NCI-H1105 treated with DMSO at 0.1 percent for 48 hours (cell line): Measurements from ENCODE around the gene C16orf92.
A peak's percentile ranks its signal among the peaks of the same experiment; 100 is the strongest.
"Not testable (repeated sequence)": the region's sequence is repeated elsewhere in the genome, so short reads cannot be mapped to it uniquely, and the experiment has no call there.

ENCODE experiments used
- DNase-seq: peaks from one replicate; lab custom pipeline; 2025; lab: John Stamatoyannopoulos, UW

The C16orf92 gene

GRCh38 chr16:30027588-30028437 lies 4.8 kb downstream of the C16orf92 start:
- DNase-seq = no peak

DNA sequence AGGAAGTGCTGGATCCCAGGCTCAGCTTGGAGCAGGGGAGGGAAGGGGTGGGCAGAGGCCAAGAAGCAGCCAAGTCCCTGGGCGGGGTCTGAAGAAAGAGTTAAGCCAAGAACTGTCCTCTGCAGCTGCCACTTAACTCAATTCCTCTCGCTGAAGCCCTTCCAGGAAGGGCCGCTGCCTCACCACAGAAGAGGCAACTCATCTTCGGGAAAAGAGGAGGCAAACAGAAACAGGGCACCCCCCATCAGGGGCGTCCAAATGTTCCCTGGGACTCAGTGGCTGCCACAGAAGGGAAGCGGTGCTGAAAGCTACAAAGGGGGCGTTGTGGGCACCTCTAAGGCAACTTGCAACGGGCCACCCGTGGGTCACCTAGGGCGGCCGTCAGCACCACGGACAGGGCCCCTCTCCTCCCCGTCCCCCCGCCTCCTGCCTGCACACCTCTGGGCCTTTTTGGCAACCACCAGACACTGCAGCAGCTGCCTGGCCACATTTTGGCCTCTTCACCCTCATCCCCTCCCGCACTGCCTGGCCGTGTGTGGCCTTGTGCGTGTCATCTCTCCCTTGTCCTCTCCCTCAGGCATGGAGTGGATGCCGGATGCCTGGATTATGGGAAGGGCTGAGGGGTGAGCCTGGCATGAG lies 5.6 kb downstream of the C16orf92 start:
- DNase-seq = no peak

- DNase-seq = no peak
Measured at GRCh38 chr16:30030011-30030685, 7.2 kb downstream of the C16orf92 start.

DNA sequence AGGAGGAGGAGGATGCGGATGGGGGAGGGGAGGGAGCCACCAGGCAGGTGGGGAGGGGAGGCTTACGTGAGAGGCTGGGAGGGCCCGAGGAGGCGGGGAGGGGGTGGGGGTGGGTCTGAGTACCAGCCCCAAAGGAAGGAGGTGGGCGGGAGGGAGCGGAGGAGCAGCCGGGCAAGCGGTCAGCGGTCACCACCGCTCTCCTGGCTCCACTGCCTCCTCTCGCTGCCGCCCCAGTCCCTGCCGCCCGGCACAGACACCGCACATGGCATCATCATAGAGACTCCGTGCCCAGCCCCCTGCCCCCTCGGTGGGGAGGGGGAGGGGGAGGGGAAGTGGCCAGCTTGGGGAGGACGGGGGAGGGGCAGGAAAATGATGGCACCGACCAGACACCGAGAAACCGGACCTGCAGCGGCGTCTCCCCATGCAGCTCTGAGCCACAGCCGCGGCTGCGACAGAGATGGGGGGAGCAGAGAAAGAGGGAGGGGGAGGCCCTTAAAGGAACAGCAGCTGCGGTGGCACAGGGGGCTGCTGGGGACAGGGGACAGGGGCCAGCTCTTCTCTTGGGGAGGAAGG lies 7.9 kb downstream of the C16orf92 start, which contains the start of gene TLCD3B:
Gene TLCD3B (minus strand): TSS at position 431 of the 573 bp plus-strand sequence. CDS start 744 bp downstream, outside the sequence.
- DNase-seq = peak; percentile 13

DNA sequence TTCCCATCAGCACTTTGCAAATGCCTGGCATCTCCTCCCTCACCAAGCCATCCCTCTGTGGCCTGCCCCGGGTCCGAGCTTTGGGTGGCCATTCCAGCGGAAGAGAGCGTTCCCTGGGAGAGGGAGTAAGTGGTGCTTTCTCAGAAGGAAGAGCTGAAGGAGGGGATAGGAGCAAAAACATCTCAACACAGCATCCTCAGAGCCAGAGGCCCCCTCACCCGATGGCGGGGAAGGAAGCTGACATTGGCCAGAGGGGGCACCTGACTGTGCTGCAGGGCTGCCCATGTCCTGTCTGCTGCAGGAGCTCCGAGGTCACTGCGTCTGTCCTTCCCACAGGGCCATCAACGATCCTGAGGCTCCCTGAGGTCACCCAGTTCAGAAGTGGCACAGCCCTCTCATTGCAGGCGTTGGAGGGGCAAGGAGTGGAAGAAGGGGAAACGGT lies 8.5 kb downstream of the C16orf92 start:
- no peak for DNase-seq

DNA sequence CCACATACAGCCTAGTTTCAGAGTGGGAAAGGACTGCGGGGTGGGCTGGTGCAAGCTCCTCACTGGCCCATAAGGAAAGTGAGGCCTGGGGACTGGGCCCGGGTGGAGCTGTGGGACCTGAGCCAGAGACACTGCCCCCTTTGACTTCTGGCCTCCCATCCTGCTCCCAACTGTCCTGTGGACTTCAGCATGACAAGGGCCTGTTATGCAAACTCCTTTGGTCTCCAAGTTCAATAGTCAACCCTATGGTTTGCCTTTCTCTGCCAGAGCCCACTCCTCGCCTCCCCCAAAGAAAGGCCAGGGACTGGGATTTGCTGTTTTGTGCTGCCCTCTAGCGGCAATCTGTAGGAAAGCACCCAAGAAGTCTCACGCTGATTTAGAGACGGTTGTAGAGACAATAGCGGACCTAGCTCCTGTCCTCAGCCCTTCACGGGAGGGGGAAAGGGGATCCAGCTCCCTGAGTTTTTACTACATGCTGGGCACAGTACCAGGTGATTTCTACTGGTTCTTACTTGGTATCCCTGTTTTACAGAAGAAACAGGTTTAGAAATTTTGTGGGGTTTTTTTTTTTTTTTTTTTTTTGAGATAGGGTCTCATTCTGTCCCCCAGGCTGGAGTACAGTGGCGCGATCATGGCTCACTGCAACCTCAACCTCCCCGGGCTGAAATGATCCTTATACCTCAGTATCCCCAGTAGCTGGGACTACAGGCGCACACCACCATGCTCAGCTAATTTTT lies 9.3 kb downstream of the C16orf92 start:
- peak; percentile 80 for DNase-seq

GRCh38 chr16:30033270-30033669 lies 10.3 kb downstream of the C16orf92 start:
- no peak for DNase-seq

- DNase-seq = no peak
Measured at GRCh38 chr16:30040221-30040620, 17.2 kb downstream of the C16orf92 start.

GRCh38 chr16:30040690-30041089 lies 17.7 kb downstream of the C16orf92 start:
- not testable (repeated sequence) for DNase-seq

DNA sequence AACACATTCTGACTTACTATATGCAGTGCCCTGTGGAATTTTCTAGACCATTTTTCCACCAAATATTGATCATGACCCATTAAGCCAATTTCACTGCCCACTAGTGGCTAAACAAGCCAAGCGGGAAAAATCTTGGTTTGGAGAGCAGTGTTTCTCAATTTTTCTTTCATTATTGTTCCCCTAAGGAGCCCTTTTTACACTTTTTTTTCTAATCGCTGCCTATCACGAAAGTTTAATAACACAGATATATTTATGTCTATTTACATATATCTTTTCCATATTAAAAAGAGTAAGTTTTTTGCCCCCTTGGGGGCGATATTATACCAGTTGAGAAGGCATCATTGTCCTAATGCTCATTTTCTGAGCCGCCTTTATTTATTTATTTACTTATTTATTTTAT lies 18.8 kb downstream of the C16orf92 start:
- DNase-seq = peak; percentile 14

DNA sequence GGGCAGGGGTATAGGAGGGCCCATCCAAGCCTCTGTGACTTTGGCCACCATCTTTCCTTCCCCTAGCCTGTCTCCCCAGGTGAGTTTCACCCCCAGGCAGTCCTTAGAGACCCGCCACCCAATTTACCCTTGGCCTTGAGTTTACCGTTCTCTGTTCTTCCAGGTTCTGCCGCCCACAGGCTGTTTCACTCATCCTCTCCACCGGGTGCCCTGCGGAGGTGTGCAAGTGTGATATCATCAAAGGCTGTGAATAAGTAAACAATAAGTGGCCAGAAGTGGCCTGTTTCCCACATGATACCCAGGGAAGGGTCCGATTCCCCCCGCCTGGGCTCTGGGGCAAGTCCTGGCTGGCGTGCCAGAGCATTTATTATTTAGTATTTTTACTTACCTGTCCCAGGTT lies 23.2 kb downstream of the C16orf92 start:
- no peak for DNase-seq

DNA sequence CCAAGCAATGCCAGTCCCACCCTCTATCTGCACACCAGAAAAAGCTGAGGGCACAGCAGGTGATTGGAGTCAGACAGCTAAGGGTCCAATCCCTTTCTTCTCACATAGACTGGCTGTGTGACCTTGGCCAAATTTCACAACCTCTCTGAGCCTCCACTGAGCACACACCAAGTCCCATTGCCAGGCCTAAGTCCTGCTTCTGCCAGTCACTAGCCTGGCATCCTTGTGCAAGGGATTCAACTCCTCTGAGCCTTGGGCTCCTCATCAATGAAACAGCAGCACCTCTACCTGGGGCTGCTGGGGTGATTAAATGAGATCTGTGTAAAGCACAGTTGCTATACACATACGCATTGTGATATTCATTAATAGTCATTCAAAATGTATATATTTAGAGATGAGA lies 23.6 kb downstream of the C16orf92 start:
- DNase-seq = no peak

DNA sequence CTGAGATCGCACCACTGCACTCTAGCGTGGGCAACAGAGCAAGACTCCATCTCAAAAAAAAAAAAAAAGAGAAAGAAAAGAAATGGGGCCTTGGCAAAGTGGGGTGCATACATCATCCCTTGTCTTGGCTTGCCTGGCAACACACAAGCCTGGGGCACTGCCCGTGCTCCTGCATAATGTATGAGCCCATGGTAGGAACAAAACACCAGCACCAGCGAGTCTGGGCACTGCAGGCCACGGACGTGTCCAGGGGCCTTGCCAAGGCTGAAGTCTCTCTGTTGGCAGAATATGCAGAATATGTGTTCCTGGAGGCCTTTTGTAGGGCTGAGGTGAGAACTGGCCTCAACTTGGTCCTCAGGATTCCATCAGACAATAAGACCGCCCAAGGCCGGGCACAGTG lies 26.9 kb downstream of the C16orf92 start:
- no peak for DNase-seq

DNA sequence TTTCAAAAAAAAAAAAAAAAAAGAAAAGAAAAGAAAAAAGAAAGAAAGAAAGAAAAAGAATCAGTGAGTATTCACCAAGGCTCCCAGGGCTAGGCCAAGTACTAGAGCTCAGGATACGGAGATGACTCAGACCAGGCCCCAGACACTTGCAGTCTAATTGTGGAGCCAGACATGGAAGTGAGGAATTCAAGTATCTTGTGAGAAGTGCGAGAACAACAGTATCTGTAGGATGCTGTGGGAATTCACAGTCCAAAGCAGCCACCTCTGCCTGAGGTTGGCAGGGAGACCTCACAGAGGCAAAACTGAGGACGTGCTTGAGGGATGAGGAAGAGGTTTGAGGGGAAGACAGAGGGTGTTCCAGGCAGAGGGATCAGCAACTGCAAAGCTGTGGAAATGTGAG lies 28.5 kb downstream of the C16orf92 start:
- no peak for DNase-seq

GRCh38 chr16:30052671-30053372 lies 29.8 kb downstream of the C16orf92 start:
- DNase-seq = peak; percentile 91

DNA sequence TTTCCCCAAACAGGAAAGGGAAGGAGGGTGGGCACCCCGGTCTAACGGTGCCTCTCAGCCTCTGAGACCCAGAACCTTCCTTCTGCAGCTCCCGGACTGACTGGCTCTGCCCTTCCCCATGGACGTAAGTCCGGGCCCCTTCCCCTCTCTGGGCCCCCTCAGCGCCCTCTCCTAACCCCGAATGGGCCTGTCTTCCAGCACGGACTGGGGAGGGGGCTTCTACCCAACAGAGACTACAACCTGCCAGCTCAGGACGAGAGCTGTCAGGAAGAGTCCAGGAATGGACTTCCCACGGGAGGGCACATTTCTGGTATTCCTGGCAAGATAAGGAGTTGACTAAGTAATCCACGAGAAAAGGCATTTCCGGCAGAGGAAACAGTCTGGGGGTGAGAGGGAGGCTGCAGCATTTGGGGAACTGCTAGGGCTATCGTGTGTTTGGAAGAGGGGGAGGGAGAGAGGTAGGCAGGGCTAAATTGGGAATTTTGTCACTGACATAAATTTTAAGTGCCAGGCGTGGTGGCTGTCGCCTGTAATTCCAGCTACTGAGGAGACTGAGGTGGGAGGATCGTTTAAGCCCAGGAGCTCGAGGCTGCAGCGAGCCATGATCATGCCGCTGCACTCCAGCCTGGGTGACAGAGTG lies 30.5 kb downstream of the C16orf92 start:
- DNase-seq = no peak

- DNase-seq = no peak
Measured at GRCh38 chr16:30054451-30054850, 31.5 kb downstream of the C16orf92 start.

DNA sequence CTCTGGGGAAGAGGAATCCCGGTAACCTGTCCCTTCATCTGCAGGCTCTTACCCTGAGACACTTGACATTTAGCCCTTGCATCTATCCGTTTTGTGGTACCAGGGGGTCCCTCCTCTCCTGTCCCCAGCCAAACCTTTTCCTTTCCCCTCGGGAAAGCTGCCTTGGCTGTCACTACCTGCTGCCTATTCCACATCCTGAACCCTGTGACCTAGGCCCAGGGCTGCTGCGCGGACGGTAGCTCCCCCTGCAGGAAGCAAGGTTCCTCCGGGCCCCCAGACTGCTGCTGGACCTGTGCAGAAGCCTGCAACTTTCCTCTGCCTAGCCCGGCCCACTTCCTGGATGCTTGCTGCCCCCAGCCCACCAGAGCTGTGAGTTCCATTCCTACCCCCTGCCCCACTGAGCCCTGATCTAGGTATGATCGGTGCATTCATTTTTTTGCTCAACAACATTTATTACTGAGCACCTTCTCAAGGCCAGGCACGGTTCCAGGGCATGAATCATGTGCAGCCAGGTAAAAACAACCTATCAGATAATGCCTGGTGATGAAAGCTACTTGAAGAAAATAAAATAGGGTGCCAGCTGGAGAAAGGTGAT lies 32.1 kb downstream of the C16orf92 start:
- no peak for DNase-seq

DNA sequence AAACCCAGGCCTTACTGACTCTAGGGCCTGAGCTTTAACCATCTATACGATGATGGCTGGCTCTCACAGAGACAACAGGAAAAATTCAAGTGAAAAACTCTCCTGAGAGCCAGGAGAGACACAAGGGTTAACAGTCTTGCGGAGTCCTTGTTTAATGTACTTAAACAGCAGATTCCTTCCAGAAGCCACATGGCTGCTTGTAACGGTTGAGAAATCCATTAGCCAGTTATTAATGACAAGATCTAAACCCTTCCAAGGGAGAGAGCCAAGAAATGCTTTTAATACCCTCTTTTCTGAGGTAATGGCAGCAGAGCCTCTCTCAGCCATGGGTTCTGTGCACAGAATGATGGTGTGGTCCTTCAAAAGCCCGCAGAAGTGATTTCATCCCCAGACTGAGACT lies 37.3 kb downstream of the C16orf92 start:
- no peak for DNase-seq
